IMR-90 (cell line): ENCODE results near the gene SKAP1. TPM values are rescaled to one million over a fixed set of nuclear protein-coding genes. Genes with fewer than 3 reads are reported as not detected.

ENCODE experiments used
- ATAC-seq: fragments of 200-7000 bp; cut with Tn5 transposase; 2 replicates; pipeline ENCODE4 v1.9.1; 2020; ENCODE audit warnings: low read depth, mild to moderate bottlenecking, moderate library complexity
- BruUV-seq: library from RNA; stranded (reverse); fragments of 400-500 nt; replicated peaks from 2 replicates; lab custom pipeline; 2021; lab: Mats Ljungman, UMichigan
- CTCF ChIA-PET: fragments of 300-600 bp; formaldehyde crosslinking; extraction: SDS; loops from one replicate; lab custom pipeline; 2021; ENCODE audit warnings: antibody characterized with exemption; lab: Yijun Ruan, JAX
- POLR2A ChIA-PET: fragments of 300-600 bp; sonication (Branson Sonifier 250); formaldehyde crosslinking; loops from one replicate; lab custom pipeline; 2022; ENCODE audit warnings: antibody characterized with exemption; ENCODE audit not compliant: unreplicated experiment; lab: Charles Lee
- DNase-seq: peaks from one replicate; pipeline ENCODE4 v3.0.0; 2013
- H2AFZ ChIP-seq: replicated peaks from 2 replicates; pipeline ENCODE3; 2013; ENCODE audit warnings: low read length, mild to moderate bottlenecking; ENCODE audit not compliant: poor library complexity
- H2AK5ac ChIP-seq: 2 replicates; pipeline ENCODE4 v1.6.1; 2013; ENCODE audit warnings: low read depth, low read length, inconsistent platforms
- H2AK9ac ChIP-seq: replicated peaks from 2 replicates; pipeline ENCODE3; 2013; ENCODE audit warnings: mild to moderate bottlenecking, low read depth, low read length, moderate library complexity; ENCODE audit not compliant: poor library complexity
- H2BK120ac ChIP-seq: 2 replicates; pipeline ENCODE4 v1.6.1; 2013; ENCODE audit warnings: low read depth, low read length, inconsistent platforms
- H2BK15ac ChIP-seq: 3 replicates; pipeline ENCODE4 v1.6.1; 2013; ENCODE audit warnings: low read depth, low read length, inconsistent platforms
- H2BK20ac ChIP-seq: 2 replicates; pipeline ENCODE4 v1.6.1; 2013; ENCODE audit warnings: low read depth, mild to moderate bottlenecking, inconsistent platforms, low read length, moderate library complexity
- H2BK5ac ChIP-seq: 2 replicates; pipeline ENCODE4 v1.6.1; 2013; ENCODE audit warnings: mild to moderate bottlenecking, low read depth, low read length, inconsistent platforms; ENCODE audit not compliant: poor library complexity, severe bottlenecking
- H3K14ac ChIP-seq: replicated peaks from 2 replicates; pipeline ENCODE4 v1.6.1; 2013; ENCODE audit warnings: low read depth, low read length, inconsistent platforms
- H3K18ac ChIP-seq: 2 replicates; pipeline ENCODE4 v1.6.1; 2013; ENCODE audit warnings: low read depth, low read length, control low read depth
- H3K23ac ChIP-seq: 2 replicates; pipeline ENCODE4 v1.6.1; 2013; ENCODE audit warnings: low read depth, low read length, inconsistent platforms
- H3K27ac ChIP-seq: 2 replicates; pipeline ENCODE4 v1.5.1; 2013; ENCODE audit warnings: mild to moderate bottlenecking, control low read depth, low read length; ENCODE audit not compliant: insufficient read depth
- H3K27me3 ChIP-seq: 2 replicates; pipeline ENCODE4 v1.6.1; 2013; ENCODE audit warnings: low read length; ENCODE audit not compliant: control insufficient read depth, insufficient read depth
- H3K36me3 ChIP-seq: 2 replicates; pipeline ENCODE4 v1.6.1; 2013; ENCODE audit warnings: low read length, mixed read lengths; ENCODE audit not compliant: control insufficient read depth, insufficient read depth
- H3K4ac ChIP-seq: 2 replicates; pipeline ENCODE4 v1.6.1; 2013; ENCODE audit warnings: low read depth, low read length, inconsistent platforms
- H3K4me1 ChIP-seq: 2 replicates; pipeline ENCODE4 v1.6.1; 2013; ENCODE audit warnings: low read length, mixed read lengths; ENCODE audit not compliant: control insufficient read depth, insufficient read depth
- H3K4me2 ChIP-seq: 2 replicates; pipeline ENCODE4 v1.6.1; 2013; ENCODE audit warnings: low read depth, mild to moderate bottlenecking, control low read depth, low read length, moderate library complexity
- H3K4me3 ChIP-seq: 2 replicates; pipeline ENCODE4 v1.5.1; 2013; ENCODE audit warnings: low read depth, mild to moderate bottlenecking, control low read depth, low read length, moderate library complexity; ENCODE audit not compliant: insufficient read depth
- H3K56ac ChIP-seq: 2 replicates; pipeline ENCODE4 v1.6.1; 2013; ENCODE audit warnings: low read length, inconsistent platforms; ENCODE audit not compliant: insufficient read depth; ENCODE audit errors: extremely low read depth
- H3K79me1 ChIP-seq, 2 experiments: 2 replicates each; pipeline ENCODE4 v1.6.1; 2013; ENCODE audit warnings: low read length in 2 of 2, inconsistent platforms in 1 of 2, low read depth in 1 of 2
- H3K9ac ChIP-seq: 2 replicates; pipeline ENCODE4 v1.6.1; 2013; ENCODE audit warnings: low read depth, low read length, control low read depth
- H3K9me1 ChIP-seq: 2 replicates; pipeline ENCODE4 v1.6.1; 2013; ENCODE audit warnings: low read length, inconsistent platforms; ENCODE audit not compliant: insufficient read depth
- H3K9me3 ChIP-seq: 2 replicates; pipeline ENCODE4 v1.6.1; 2013; ENCODE audit warnings: low read length; ENCODE audit not compliant: control insufficient read depth, insufficient read depth
- H4K20me1 ChIP-seq: 2 replicates; pipeline ENCODE4 v1.6.1; 2013; ENCODE audit warnings: low read length, inconsistent platforms; ENCODE audit not compliant: insufficient read depth
- H4K5ac ChIP-seq: 2 replicates; pipeline ENCODE4 v1.6.1; 2013; ENCODE audit warnings: mild to moderate bottlenecking, low read depth, low read length, control low read depth
- H4K8ac ChIP-seq, 2 experiments: 2 replicates each; pipeline ENCODE4 v1.6.1; 2013; ENCODE audit warnings: low read depth in 2 of 2, low read length in 2 of 2, control low read depth in 1 of 2, inconsistent platforms in 1 of 2
- H4K91ac ChIP-seq: 2 replicates; pipeline ENCODE4 v1.6.1; 2013; ENCODE audit warnings: low read depth, low read length, inconsistent platforms; ENCODE audit not compliant: insufficient read depth
- BHLHE40 ChIP-seq: fragments of 150-350 bp; IDR thresholded peaks from 2 replicates; pipeline ENCODE4 v1.6.1; 2016; ENCODE audit warnings: mild to moderate bottlenecking, low read depth, low read length
- CEBPB ChIP-seq: IDR thresholded peaks from 2 replicates; pipeline ENCODE4 v1.6.1; 2012; ENCODE audit warnings: low read depth, low read length, improper control_type of control experiment
- CHD1 ChIP-seq: IDR thresholded peaks from 2 replicates; pipeline ENCODE4 v1.6.1; 2012; ENCODE audit warnings: low read depth, low read length, improper control_type of control experiment
- FOS ChIP-seq: fragments of 150-350 bp; IDR thresholded peaks from 2 replicates; pipeline ENCODE4 v1.6.1; 2016; ENCODE audit warnings: low read depth, low read length
- MAFK ChIP-seq: IDR thresholded peaks from 2 replicates; pipeline ENCODE4 v1.6.1; 2012; ENCODE audit warnings: low read depth, low read length, improper control_type of control experiment
- MAZ ChIP-seq: IDR thresholded peaks from 2 replicates; pipeline ENCODE4 v1.6.1; 2012; ENCODE audit warnings: low read depth, mild to moderate bottlenecking, low read length, improper control_type of control experiment, moderate library complexity, borderline replicate concordance
- MXI1 ChIP-seq: IDR thresholded peaks from 2 replicates; pipeline ENCODE4 v1.6.1; 2012; ENCODE audit warnings: low read depth, mild to moderate bottlenecking, low read length, moderate library complexity, borderline replicate concordance
- NFE2L2 ChIP-seq: fragments of 150-350 bp; IDR thresholded peaks from 2 replicates; pipeline ENCODE4 v1.6.1; 2016; ENCODE audit warnings: low read depth, mild to moderate bottlenecking, low read length
- POLR2A ChIP-seq: IDR thresholded peaks from 2 replicates; pipeline ENCODE4 v1.6.1; 2012; ENCODE audit warnings: mild to moderate bottlenecking, low read depth, low read length
- RAD21 ChIP-seq: IDR thresholded peaks from 2 replicates; pipeline ENCODE4 v1.6.1; 2012; ENCODE audit warnings: low read length, improper control_type of control experiment
- RCOR1 ChIP-seq: IDR thresholded peaks from 2 replicates; pipeline ENCODE4 v1.6.1; 2012; ENCODE audit warnings: mild to moderate bottlenecking, low read length, improper control_type of control experiment; ENCODE audit not compliant: insufficient replicate concordance
- RFX5 ChIP-seq: IDR thresholded peaks from 2 replicates; pipeline ENCODE4 v1.8.0; 2012; ENCODE audit warnings: low read depth, mild to moderate bottlenecking, low read length, moderate library complexity
- SMC3 ChIP-seq: fragments of 150-350 bp; IDR thresholded peaks from 2 replicates; pipeline ENCODE4 v1.6.1; 2016; ENCODE audit warnings: low read depth, mild to moderate bottlenecking, antibody characterized with exemption, low read length, moderate library complexity
- WGBS, 2 experiments: methylation state at CpG; one replicate each; pipeline versions ENCODE4 v1.1.5 to v1.1.7; 2013; ENCODE audit warnings: missing lambda C conversion rate in 2 of 2; ENCODE audit not compliant: insufficient read length in 1 of 2; ENCODE audit errors: extremely low coverage in 2 of 2; 5-methylcytosine and 5-hydroxymethylcytosine counted together
- dilution Hi-C: fragments of 300-500 bp; cut with HindIII; formaldehyde crosslinking; loops from one replicate; pipeline ENCODE4 v1.14.3; 2018; ENCODE audit warnings: low sequenced_read_pairs; ENCODE audit not compliant: unreplicated experiment
- in situ Hi-C: fragments of 300-500 bp; cut with MboI; formaldehyde crosslinking; loops from 3 replicates; pipeline ENCODE4 v1.14.3; 2019; ENCODE audit warnings: low sequenced_read_pairs, inconsistent platforms, mixed read lengths
- intact Hi-C: fragments of 100-400 bp; cut with micrococcal nuclease; formaldehyde crosslinking; loops from 2 replicates; pipeline ENCODE4 v1.10.0; 2022
- polyA plus RNA-seq, 3 experiments: library from polyadenylated mRNA; depleted of rRNA; stranded (reverse); fragments of >200 nt; gene quantifications; 2 replicates each; pipeline ENCODE4 v1.2.3, GENCODE V29; 2012; ENCODE audit warnings: low replicate concordance in 1 of 3
- total RNA-seq: library from RNA; depleted of rRNA; stranded (reverse); fragments of >200 nt; gene quantifications from 2 replicates; pipeline ENCODE4 v1.2.3, GENCODE V29; 2012
- TF ChIP-seq, protein P1 (sequence below): fragments of 150-350 bp; IDR thresholded peaks from 2 replicates; pipeline ENCODE4 v1.6.1; 2016; ENCODE audit warnings: low read depth, mild to moderate bottlenecking, low read length, moderate library complexity, borderline replicate concordance
- TF ChIP-seq, protein P2 (sequence below): conservative IDR thresholded peaks from 2 replicates; pipeline ENCODE4 v1.5.1; 2012; ENCODE audit warnings: mild to moderate bottlenecking, low read depth, low read length, improper control_type of control experiment
- TF ChIP-seq, protein P3 (sequence below): fragments of 150-350 bp; IDR thresholded peaks from 2 replicates; pipeline ENCODE4 v1.6.1; 2017; ENCODE audit warnings: mild to moderate bottlenecking, antibody characterized with exemption, low read length, low read depth

The SKAP1 gene
- total and polyA plus RNA-seq, 2 of the 4 experiments (the other 2 are of a cell fraction), result not detected

DNA sequence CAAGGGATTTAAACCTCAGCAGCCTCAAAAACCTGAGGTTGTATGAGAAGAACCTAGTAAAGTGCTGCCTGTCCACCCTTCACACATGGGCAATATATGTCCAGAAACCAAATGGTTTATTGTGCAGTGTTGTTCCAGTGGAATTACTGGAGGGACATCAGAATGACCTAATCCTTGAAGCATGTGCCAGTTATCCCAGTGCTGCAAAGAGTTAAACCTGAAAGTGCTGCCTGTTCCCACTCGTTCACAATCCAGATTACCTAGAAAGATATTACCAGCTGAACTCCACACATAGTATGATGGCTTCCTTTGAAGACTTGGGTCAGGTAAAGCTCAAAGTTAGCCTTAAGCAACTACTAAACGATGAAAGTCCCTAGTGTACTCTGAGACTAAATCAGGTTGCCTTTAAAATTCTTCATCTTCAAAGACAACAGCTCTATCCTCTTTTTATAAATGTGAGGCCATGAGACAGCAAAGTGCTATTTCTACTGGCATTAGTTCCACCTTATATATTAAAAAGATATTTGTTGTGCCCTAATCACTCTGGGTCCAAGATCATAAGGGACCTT is 189.4 kb downstream of the SKAP1 start:
- Histone ChIP-seq H3K36me3 (no peaks in the 10 kb centered on the region), H4K91ac (no peak overlapping the region), H3K18ac (no peak overlapping the region), H3K23ac (no peak overlapping the region), H3K4ac (no peak overlapping the region), H3K9me1 (peaks cover 11% of the 10 kb centered on the region; the same call in 1 of the 2 replicates), H2BK15ac (no peak overlapping the region), H3K56ac (no peak overlapping the region), H3K79me1 (no peaks in the 10 kb centered on the region), H2AFZ (no peak overlapping the region), H3K27me3 (peaks cover 3% of the 10 kb centered on the region), H3K4me3 (no peak overlapping the region), H2BK120ac (no peak overlapping the region), H2BK5ac (no peak overlapping the region), H2BK20ac (no peak overlapping the region), H4K20me1 (no peaks in the 10 kb centered on the region), H3K4me1 (peaks cover 9% of the 10 kb centered on the region), H3K9me3 (no peaks in the 10 kb centered on the region), H3K27ac (no peak overlapping the region), H2AK5ac (no peak overlapping the region), H4K5ac (no peak overlapping the region), H4K8ac (no peak overlapping the region), H2AK9ac (no peak overlapping the region), H3K4me2 (no peak overlapping the region), H3K14ac (peak overlapping the region; percentile 37; the same call in 1 of the 2 replicates), H3K9ac (no peak overlapping the region)
- no TSS peak for BruUV-seq
- ChIA-PET CTCF (no interaction called here), POLR2A (no interaction called here)
- dilution Hi-C loops (no loop called here), in situ Hi-C loops (no loop called here), intact Hi-C loops (no loop called here)
- peak; percentile 11 for DNase-seq
- TF ChIP-seq NFE2L2 (no peak), RAD21 (no peak), SMC3 (no peak), CEBPB (no peak), FOS (no peak), MAFK (no peak), RFX5 (no peak), MAZ (no peak), MXI1 (no peak), BHLHE40 (no peak), POLR2A (no peak), CHD1 (no peak), RCOR1 (no peak)
- TF ChIP-seq, protein P1, sequence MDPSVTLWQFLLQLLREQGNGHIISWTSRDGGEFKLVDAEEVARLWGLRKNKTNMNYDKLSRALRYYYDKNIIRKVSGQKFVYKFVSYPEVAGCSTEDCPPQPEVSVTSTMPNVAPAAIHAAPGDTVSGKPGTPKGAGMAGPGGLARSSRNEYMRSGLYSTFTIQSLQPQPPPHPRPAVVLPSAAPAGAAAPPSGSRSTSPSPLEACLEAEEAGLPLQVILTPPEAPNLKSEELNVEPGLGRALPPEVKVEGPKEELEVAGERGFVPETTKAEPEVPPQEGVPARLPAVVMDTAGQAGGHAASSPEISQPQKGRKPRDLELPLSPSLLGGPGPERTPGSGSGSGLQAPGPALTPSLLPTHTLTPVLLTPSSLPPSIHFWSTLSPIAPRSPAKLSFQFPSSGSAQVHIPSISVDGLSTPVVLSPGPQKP, result no peak
- TF ChIP-seq, protein P2, sequence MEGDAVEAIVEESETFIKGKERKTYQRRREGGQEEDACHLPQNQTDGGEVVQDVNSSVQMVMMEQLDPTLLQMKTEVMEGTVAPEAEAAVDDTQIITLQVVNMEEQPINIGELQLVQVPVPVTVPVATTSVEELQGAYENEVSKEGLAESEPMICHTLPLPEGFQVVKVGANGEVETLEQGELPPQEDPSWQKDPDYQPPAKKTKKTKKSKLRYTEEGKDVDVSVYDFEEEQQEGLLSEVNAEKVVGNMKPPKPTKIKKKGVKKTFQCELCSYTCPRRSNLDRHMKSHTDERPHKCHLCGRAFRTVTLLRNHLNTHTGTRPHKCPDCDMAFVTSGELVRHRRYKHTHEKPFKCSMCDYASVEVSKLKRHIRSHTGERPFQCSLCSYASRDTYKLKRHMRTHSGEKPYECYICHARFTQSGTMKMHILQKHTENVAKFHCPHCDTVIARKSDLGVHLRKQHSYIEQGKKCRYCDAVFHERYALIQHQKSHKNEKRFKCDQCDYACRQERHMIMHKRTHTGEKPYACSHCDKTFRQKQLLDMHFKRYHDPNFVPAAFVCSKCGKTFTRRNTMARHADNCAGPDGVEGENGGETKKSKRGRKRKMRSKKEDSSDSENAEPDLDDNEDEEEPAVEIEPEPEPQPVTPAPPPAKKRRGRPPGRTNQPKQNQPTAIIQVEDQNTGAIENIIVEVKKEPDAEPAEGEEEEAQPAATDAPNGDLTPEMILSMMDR, result no peak
- TF ChIP-seq, protein P3, sequence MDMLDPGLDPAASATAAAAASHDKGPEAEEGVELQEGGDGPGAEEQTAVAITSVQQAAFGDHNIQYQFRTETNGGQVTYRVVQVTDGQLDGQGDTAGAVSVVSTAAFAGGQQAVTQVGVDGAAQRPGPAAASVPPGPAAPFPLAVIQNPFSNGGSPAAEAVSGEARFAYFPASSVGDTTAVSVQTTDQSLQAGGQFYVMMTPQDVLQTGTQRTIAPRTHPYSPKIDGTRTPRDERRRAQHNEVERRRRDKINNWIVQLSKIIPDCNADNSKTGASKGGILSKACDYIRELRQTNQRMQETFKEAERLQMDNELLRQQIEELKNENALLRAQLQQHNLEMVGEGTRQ, result no peak
- WGBS, 2 experiments, result no CpG with 5 or more reads among the region's 2 CpGs
- no peak for ATAC-seq
